ENCODE results near the gene HECW1. TPM values are rescaled to one million over a fixed set of nuclear protein-coding genes. Genes with fewer than 3 reads are reported as not detected.

Gene HECW1
- total RNA-seq, 1 donor from 2014 or later, result 0.15 TPM

- Mint-ChIP-seq H3K36me3 (ENCODE audit: low read depth, unreplicated experiment) (no peaks in the 10 kb centered on the region), H3K9me3 (ENCODE audit: unreplicated experiment) (no peaks in the 10 kb centered on the region), H3K27me3 (ENCODE audit: unreplicated experiment) (no peaks in the 10 kb centered on the region), H3K4me1 (ENCODE audit: unreplicated experiment) (no peaks in the 10 kb centered on the region), H3K27ac (ENCODE audit: unreplicated experiment) (no peak overlapping the region), H3K4me3 (ENCODE audit: unreplicated experiment) (no peak overlapping the region)
- no peak for TF ChIP-seq CTCF (IDR thresholded peaks at IDR 0.05; ENCODE audit: unreplicated experiment)
- no peak for DNase-seq (ENCODE audit: low spot score)
These were observed 400.8 kb downstream of the HECW1 start for GRCh38 chr7:43513251-43513650.

GRCh38 chr7:43516581-43517342 lies 404.3 kb downstream of the HECW1 start:
- no peak for TF ChIP-seq CTCF (IDR thresholded peaks at IDR 0.05; ENCODE audit: unreplicated experiment)
- Mint-ChIP-seq H3K36me3 (ENCODE audit: low read depth, unreplicated experiment) (no peaks in the 10 kb centered on the region), H3K9me3 (ENCODE audit: unreplicated experiment) (no peaks in the 10 kb centered on the region), H3K27ac (ENCODE audit: unreplicated experiment) (no peak overlapping the region), H3K4me3 (ENCODE audit: unreplicated experiment) (no peak overlapping the region), H3K4me1 (ENCODE audit: unreplicated experiment) (no peaks in the 10 kb centered on the region), H3K27me3 (ENCODE audit: unreplicated experiment) (no peaks in the 10 kb centered on the region)
- DNase-seq (ENCODE audit: low spot score), result no peak

GRCh38 chr7:43517464-43517863 lies 405.0 kb downstream of the HECW1 start:
- Mint-ChIP-seq H3K9me3 (ENCODE audit: unreplicated experiment) (no peaks in the 10 kb centered on the region), H3K36me3 (ENCODE audit: low read depth, unreplicated experiment) (no peaks in the 10 kb centered on the region), H3K4me1 (ENCODE audit: unreplicated experiment) (no peaks in the 10 kb centered on the region), H3K27ac (ENCODE audit: unreplicated experiment) (no peak overlapping the region), H3K4me3 (ENCODE audit: unreplicated experiment) (no peak overlapping the region), H3K27me3 (ENCODE audit: unreplicated experiment) (no peaks in the 10 kb centered on the region)
- no peak for TF ChIP-seq CTCF (IDR thresholded peaks at IDR 0.05; ENCODE audit: unreplicated experiment)
- DNase-seq (ENCODE audit: low spot score), result no peak

- H3K9me3 Mint-ChIP-seq (ENCODE audit: unreplicated experiment), result no peaks in the 10 kb centered on the region
- no peak overlapping the region for H3K4me3 Mint-ChIP-seq (ENCODE audit: unreplicated experiment)
- H3K4me1 Mint-ChIP-seq (ENCODE audit: unreplicated experiment), result no peaks in the 10 kb centered on the region
- TF ChIP-seq CTCF (IDR thresholded peaks at IDR 0.05; ENCODE audit: unreplicated experiment), result no peak
- DNase-seq (ENCODE audit: low spot score), result no peak
- no peak overlapping the region for H3K27ac Mint-ChIP-seq (ENCODE audit: unreplicated experiment)
- no peaks in the 10 kb centered on the region for H3K27me3 Mint-ChIP-seq (ENCODE audit: unreplicated experiment)
- no peaks in the 10 kb centered on the region for H3K36me3 Mint-ChIP-seq (ENCODE audit: low read depth, unreplicated experiment)
These were observed 407.8 kb downstream of the HECW1 start for GRCh38 chr7:43520201-43520600.

- DNase-seq (ENCODE audit: low spot score), result no peak
- Mint-ChIP-seq H3K4me3 (ENCODE audit: unreplicated experiment) (no peak overlapping the region), H3K27me3 (ENCODE audit: unreplicated experiment) (no peaks in the 10 kb centered on the region), H3K36me3 (ENCODE audit: low read depth, unreplicated experiment) (no peaks in the 10 kb centered on the region), H3K9me3 (ENCODE audit: unreplicated experiment) (no peaks in the 10 kb centered on the region), H3K27ac (ENCODE audit: unreplicated experiment) (no peak overlapping the region), H3K4me1 (ENCODE audit: unreplicated experiment) (no peaks in the 10 kb centered on the region)
- TF ChIP-seq CTCF (IDR thresholded peaks at IDR 0.05; ENCODE audit: unreplicated experiment), result no peak
These were observed 410.1 kb downstream of the HECW1 start for GRCh38 chr7:43522406-43523156.
